HCT116 (cell line): ENCODE measurements around the gene SYNPR.

Experiments used
- JUND ChIP-seq: IDR thresholded peaks from 2 replicates; pipeline ENCODE4 v1.6.1; 2012
- ZFX ChIP-seq: fragments of 450-650 bp; IDR thresholded peaks from 2 replicates; pipeline ENCODE4 v1.6.1; 2017
- ZNF274 ChIP-seq: fragments of 200-500 bp; sonication (Bioruptor generic); IDR thresholded peaks from 2 replicates; pipeline ENCODE4 v1.6.1; 2014; ENCODE audit warnings: mild to moderate bottlenecking, low read depth, low read length, inconsistent platforms

GRCh38 chr3:63656786-63657185, 378.7 kb downstream of the SYNPR start:
- TF ChIP-seq ZNF274 (no peak), JUND (no peak), ZFX (no peak)
